AG09309 (cell line): Measurements from ENCODE around the gene ZNF584.
"Not testable (repeated sequence)": the region's sequence is repeated elsewhere in the genome, so short reads cannot be mapped to it uniquely, and the experiment has no call there.

Experiments
- DNase-seq: peaks from one replicate; pipeline ENCODE4 v3.0.0-alpha.2; 2010; ENCODE audit warnings: low read depth
- H3K4me3 ChIP-seq: 2 replicates; pipeline ENCODE4 v1.5.1; 2011; ENCODE audit warnings: mild to moderate bottlenecking, low read depth, low read length, moderate library complexity; ENCODE audit not compliant: control insufficient read depth
- CTCF ChIP-seq: IDR thresholded peaks from 2 replicates; pipeline ENCODE4 v1.5.1; 2011; ENCODE audit warnings: mild to moderate bottlenecking, low read depth, low read length, inconsistent platforms; ENCODE audit not compliant: insufficient read depth, control insufficient read depth; ENCODE audit errors: missing control alignments

The ZNF584 gene

GRCh38 chr19:58398545-58398944, 9.9 kb upstream of the ZNF584 start:
- no peak for DNase-seq
- no peak overlapping the region for H3K4me3 ChIP-seq
- TF ChIP-seq CTCF = no peak

GRCh38 chr19:58399903-58400302, 8.5 kb upstream of the ZNF584 start:
- TF ChIP-seq CTCF = no peak
- no peak overlapping the region for H3K4me3 ChIP-seq
- DNase-seq = no peak

- TF ChIP-seq CTCF = no peak
- DNase-seq = no peak
- H3K4me3 ChIP-seq = peak overlapping the region; percentile 41
Measured at GRCh38 chr19:58400316-58400915, 8.0 kb upstream of the ZNF584 start.

- no peak for TF ChIP-seq CTCF
- peak overlapping the region; percentile 71 for H3K4me3 ChIP-seq
- peak; percentile 97 for DNase-seq
Measured at GRCh38 chr19:58400916-58401839, 7.3 kb upstream of the ZNF584 start.

- H3K4me3 ChIP-seq = peak overlapping the region; percentile 71
- no peak for DNase-seq
- TF ChIP-seq CTCF = no peak
Measured at GRCh38 chr19:58401840-58402421, 6.5 kb upstream of the ZNF584 start.

GRCh38 chr19:58403920-58404478, 4.5 kb upstream of the ZNF584 start:
- not testable (repeated sequence) for DNase-seq, H3K4me3 ChIP-seq
